Astrocyte (in vitro differentiated cells and primary cell): Measurements from ENCODE around the gene STK38. TPM values are rescaled to one million over a fixed set of nuclear protein-coding genes. Genes with fewer than 3 reads are reported as not detected.

ENCODE experiments used
- DNase-seq: peaks from one replicate; pipeline ENCODE4 v3.0.0-alpha.2; 2010; ENCODE audit warnings: low read depth
- FAIRE-seq: peaks from 2 replicates; lab custom pipeline; 2011; peaks lifted over from hg19 to GRCh38; lab: Jason Lieb, UNC
- H2AFZ ChIP-seq: 2 replicates; pipeline ENCODE4 v1.6.0; 2012; ENCODE audit warnings: low read depth, low read length, inconsistent platforms
- H3K27ac ChIP-seq: 2 replicates; pipeline ENCODE4 v1.5.1; 2011; ENCODE audit warnings: low read depth, low read length, inconsistent platforms
- H3K27me3 ChIP-seq: 2 replicates; pipeline ENCODE4 v1.6.0; 2011; ENCODE audit warnings: low read length, inconsistent platforms; ENCODE audit not compliant: insufficient read depth
- H3K36me3 ChIP-seq: 2 replicates; pipeline ENCODE4 v1.5.1; 2011; ENCODE audit warnings: low read length, inconsistent platforms; ENCODE audit not compliant: insufficient read depth
- H3K4me1 ChIP-seq: 2 replicates; pipeline ENCODE4 v1.5.1; 2011; ENCODE audit warnings: low read length, inconsistent platforms; ENCODE audit not compliant: insufficient read depth
- H3K4me2 ChIP-seq: 2 replicates; pipeline ENCODE4 v1.6.0; 2012; ENCODE audit warnings: low read length, inconsistent platforms
- H3K4me3 ChIP-seq: 2 replicates; pipeline ENCODE4 v1.5.1; 2011; ENCODE audit warnings: low read depth, mild to moderate bottlenecking, low read length, inconsistent platforms; ENCODE audit not compliant: insufficient read depth
- H3K79me2 ChIP-seq: 2 replicates; pipeline ENCODE4 v1.6.0; 2012; ENCODE audit warnings: mild to moderate bottlenecking, low read length, inconsistent platforms; ENCODE audit not compliant: insufficient read depth
- H3K9ac ChIP-seq: 2 replicates; pipeline ENCODE4 v1.6.0; 2012; ENCODE audit warnings: mild to moderate bottlenecking, low read length, inconsistent platforms
- H3K9me3 ChIP-seq: 2 replicates; pipeline ENCODE4 v1.5.1; 2012; ENCODE audit warnings: low read depth, mild to moderate bottlenecking, low read length, inconsistent platforms; ENCODE audit not compliant: insufficient read depth
- H4K20me1 ChIP-seq: 2 replicates; pipeline ENCODE4 v1.6.0; 2012; ENCODE audit warnings: low read length, inconsistent platforms; ENCODE audit not compliant: insufficient read depth
- H3K27ac Mint-ChIP-seq: one replicate; pipeline ENCODE4 v1.8.0; 2021; ENCODE audit warnings: mild to moderate bottlenecking, mixed read lengths; ENCODE audit not compliant: unreplicated experiment
- H3K27me3 Mint-ChIP-seq: one replicate; pipeline ENCODE4 v1.8.0; 2021; ENCODE audit warnings: low read depth, mixed read lengths; ENCODE audit not compliant: unreplicated experiment
- H3K36me3 Mint-ChIP-seq: one replicate; pipeline ENCODE4 v1.8.0; 2021; ENCODE audit warnings: low read depth, mixed read lengths; ENCODE audit not compliant: unreplicated experiment
- H3K4me1 Mint-ChIP-seq: one replicate; pipeline ENCODE4 v1.8.0; 2021; ENCODE audit warnings: low read depth, mixed read lengths; ENCODE audit not compliant: unreplicated experiment
- H3K4me3 Mint-ChIP-seq: one replicate; pipeline ENCODE4 v1.8.0; 2021; ENCODE audit warnings: mild to moderate bottlenecking, moderate library complexity, mixed read lengths; ENCODE audit not compliant: unreplicated experiment
- H3K9me3 Mint-ChIP-seq: one replicate; pipeline ENCODE4 v1.8.0; 2021; ENCODE audit warnings: mild to moderate bottlenecking, mixed read lengths; ENCODE audit not compliant: unreplicated experiment
- CTCF ChIP-seq: IDR thresholded peaks from 2 replicates; pipeline ENCODE4 v1.5.1; 2011; ENCODE audit warnings: low read depth, mild to moderate bottlenecking, inconsistent platforms, low read length, moderate library complexity; ENCODE audit not compliant: insufficient read depth
- EZH2 ChIP-seq: IDR thresholded peaks from 2 replicates; pipeline ENCODE4 v1.6.1; 2012; ENCODE audit warnings: mild to moderate bottlenecking, low read length, inconsistent platforms; ENCODE audit not compliant: insufficient read depth
- total RNA-seq: library from RNA; stranded (reverse); gene quantifications from 2 replicates; pipeline ENCODE4 v1.2.1, GENCODE V29; 2021

STK38 gene
- total RNA-seq, 1 donor from 2014 or later = 54.1 TPM

- H3K79me2 ChIP-seq = no peaks in the 10 kb centered on the region
- no peak overlapping the region for H3K4me2 ChIP-seq
- no peak for TF ChIP-seq EZH2
- TF ChIP-seq CTCF = no peak
- Mint-ChIP-seq H3K27ac (peak overlapping the region; percentile 78), H3K4me3 (no peak overlapping the region), H3K36me3 (no peaks in the 10 kb centered on the region), H3K4me1 (peaks cover 6% of the 10 kb centered on the region), H3K9me3 (no peaks in the 10 kb centered on the region), H3K27me3 (no peaks in the 10 kb centered on the region)
- H3K4me3 ChIP-seq = no peak overlapping the region
- H3K4me1 ChIP-seq = peaks cover 14% of the 10 kb centered on the region
- DNase-seq (no peak), FAIRE-seq (no peak)
- no peaks in the 10 kb centered on the region for H3K27me3 ChIP-seq
- H3K9me3 ChIP-seq = no peaks in the 10 kb centered on the region
- no peaks in the 10 kb centered on the region for H4K20me1 ChIP-seq
- H3K27ac ChIP-seq = no peak overlapping the region
- no peaks in the 10 kb centered on the region for H3K36me3 ChIP-seq
- no peak overlapping the region for H3K9ac ChIP-seq
- H2AFZ ChIP-seq = no peak overlapping the region
These were observed 39.3 kb upstream of the STK38 start for GRCh38 chr6:36586606-36587005.

- no peaks in the 10 kb centered on the region for H3K27me3 Mint-ChIP-seq
- Histone ChIP-seq H3K27ac (no peak overlapping the region), H3K4me2 (no peak overlapping the region), H3K4me1 (peaks cover 32% of the 10 kb centered on the region), H4K20me1 (no peaks in the 10 kb centered on the region), H3K4me3 (no peak overlapping the region), H3K9ac (no peak overlapping the region), H2AFZ (no peak overlapping the region), H3K79me2 (no peaks in the 10 kb centered on the region), H3K36me3 (no peaks in the 10 kb centered on the region), H3K27me3 (no peaks in the 10 kb centered on the region), H3K9me3 (no peaks in the 10 kb centered on the region)
- peaks cover 23% of the 10 kb centered on the region for H3K4me1 Mint-ChIP-seq
- no peak for DNase-seq
- TF ChIP-seq CTCF (no peak), EZH2 (no peak)
- no peaks in the 10 kb centered on the region for H3K36me3 Mint-ChIP-seq
- FAIRE-seq = no peak
- H3K4me3 Mint-ChIP-seq = no peak overlapping the region
- peaks cover 1% of the 10 kb centered on the region for H3K9me3 Mint-ChIP-seq
- peak overlapping the region; percentile 66 for H3K27ac Mint-ChIP-seq
These were observed 34.4 kb upstream of the STK38 start for GRCh38 chr6:36581716-36582115.

- no peaks in the 10 kb centered on the region for H3K27me3 Mint-ChIP-seq
- H3K4me3 ChIP-seq = no peak overlapping the region
- H3K27ac Mint-ChIP-seq = peak overlapping the region; percentile 80
- peaks cover 23% of the 10 kb centered on the region for H3K4me1 Mint-ChIP-seq
- H3K4me2 ChIP-seq = peak overlapping the region; percentile 56
- peaks cover 26% of the 10 kb centered on the region for H3K4me1 ChIP-seq
- peak overlapping the region; percentile 68 for H3K27ac ChIP-seq
- FAIRE-seq (no peak), DNase-seq (no peak)
- H3K36me3 ChIP-seq = no peaks in the 10 kb centered on the region
- TF ChIP-seq CTCF = no peak
- no peak for TF ChIP-seq EZH2
- peak overlapping the region; percentile 75 for H2AFZ ChIP-seq
- H3K9me3 ChIP-seq = no peaks in the 10 kb centered on the region
- H3K9me3 Mint-ChIP-seq = peaks cover 1% of the 10 kb centered on the region
- no peak overlapping the region for H3K4me3 Mint-ChIP-seq
- no peaks in the 10 kb centered on the region for H3K27me3 ChIP-seq
- no peaks in the 10 kb centered on the region for H4K20me1 ChIP-seq
- no peaks in the 10 kb centered on the region for H3K36me3 Mint-ChIP-seq
- no peaks in the 10 kb centered on the region for H3K79me2 ChIP-seq
- H3K9ac ChIP-seq = peak overlapping the region; percentile 51
These were observed 32.9 kb upstream of the STK38 start for GRCh38 chr6:36580184-36580526.
